ENCODE data around the gene PAXIP1.

The PAXIP1 gene

GRCh38 chr7:154907651-154908620 is 95.0 kb downstream of the PAXIP1 start:
- no peak overlapping the region for H3K4me3 ChIP-seq (IDR thresholded peaks at IDR 0.05; ENCODE audit: insufficient read depth, low read depth, low read length)
- H3K27me3 ChIP-seq (ENCODE audit: insufficient read depth, low read depth) = peaks cover 2% of the 10 kb centered on the region; the same call in 1 of the 2 replicates

GRCh38 chr7:154906736-154907355 is 96.1 kb downstream of the PAXIP1 start:
- Histone ChIP-seq H4K20me1 (ENCODE audit: insufficient read depth) (no peaks in the 10 kb centered on the region), H3K4me3 (IDR thresholded peaks at IDR 0.05; ENCODE audit: insufficient read depth, low read depth, low read length) (no peak overlapping the region), H3K4me2 (no peak overlapping the region), H3K27me3 (ENCODE audit: insufficient read depth, low read depth) (peaks cover 2% of the 10 kb centered on the region; the same call in 1 of the 2 replicates), H2AFZ (ENCODE audit: low read depth) (no peak overlapping the region), H3K4me1 (ENCODE audit: low read depth, poor library complexity, severe bottlenecking) (no peaks in the 10 kb centered on the region), H3K79me2 (ENCODE audit: insufficient read depth, low read depth) (no peaks in the 10 kb centered on the region), H3K36me3 (ENCODE audit: insufficient read depth) (no peaks in the 10 kb centered on the region), H3K27ac (no peak overlapping the region), H3K9ac (no peak overlapping the region)
- TF ChIP-seq CTCF (conservative IDR thresholded peaks at IDR 0.05; ENCODE audit: low read depth, low read length) = no peak

More at GRCh38 chr7:154907651-154908620, 95.0 kb downstream of the PAXIP1 start:
- Histone ChIP-seq H3K79me2 (ENCODE audit: insufficient read depth, low read depth) (no peaks in the 10 kb centered on the region), H3K9ac (no peak overlapping the region), H3K4me2 (no peak overlapping the region), H3K36me3 (ENCODE audit: insufficient read depth) (no peaks in the 10 kb centered on the region), H3K4me1 (ENCODE audit: low read depth, poor library complexity, severe bottlenecking) (no peaks in the 10 kb centered on the region), H2AFZ (ENCODE audit: low read depth) (no peak overlapping the region), H4K20me1 (ENCODE audit: insufficient read depth) (no peaks in the 10 kb centered on the region), H3K27ac (no peak overlapping the region)
- no peak for TF ChIP-seq CTCF (conservative IDR thresholded peaks at IDR 0.05; ENCODE audit: low read depth, low read length)

GRCh38 chr7:154906201-154906600 is 96.7 kb downstream of the PAXIP1 start:
- Histone ChIP-seq H3K4me1 (ENCODE audit: low read depth, poor library complexity, severe bottlenecking) (no peaks in the 10 kb centered on the region), H3K36me3 (ENCODE audit: insufficient read depth) (no peaks in the 10 kb centered on the region), H2AFZ (ENCODE audit: low read depth) (no peak overlapping the region), H4K20me1 (ENCODE audit: insufficient read depth) (no peaks in the 10 kb centered on the region), H3K4me2 (no peak overlapping the region), H3K27me3 (ENCODE audit: insufficient read depth, low read depth) (peaks cover 2% of the 10 kb centered on the region; the same call in 1 of the 2 replicates), H3K4me3 (IDR thresholded peaks at IDR 0.05; ENCODE audit: insufficient read depth, low read depth, low read length) (no peak overlapping the region), H3K79me2 (ENCODE audit: insufficient read depth, low read depth) (no peaks in the 10 kb centered on the region), H3K27ac (no peak overlapping the region), H3K9ac (no peak overlapping the region)
- no peak for TF ChIP-seq CTCF (conservative IDR thresholded peaks at IDR 0.05; ENCODE audit: low read depth, low read length)

GRCh38 chr7:154905615-154906014 is 97.3 kb downstream of the PAXIP1 start:
- no peak for TF ChIP-seq CTCF (conservative IDR thresholded peaks at IDR 0.05; ENCODE audit: low read depth, low read length)
- Histone ChIP-seq H2AFZ (ENCODE audit: low read depth) (no peak overlapping the region), H3K79me2 (ENCODE audit: insufficient read depth, low read depth) (no peaks in the 10 kb centered on the region), H3K9ac (no peak overlapping the region), H3K4me1 (ENCODE audit: low read depth, poor library complexity, severe bottlenecking) (no peaks in the 10 kb centered on the region), H3K4me3 (IDR thresholded peaks at IDR 0.05; ENCODE audit: insufficient read depth, low read depth, low read length) (no peak overlapping the region), H3K27me3 (ENCODE audit: insufficient read depth, low read depth) (peaks cover 2% of the 10 kb centered on the region; the same call in 1 of the 2 replicates), H3K4me2 (no peak overlapping the region), H4K20me1 (ENCODE audit: insufficient read depth) (no peaks in the 10 kb centered on the region), H3K27ac (no peak overlapping the region), H3K36me3 (ENCODE audit: insufficient read depth) (no peaks in the 10 kb centered on the region)

All from KMS-11 (cell line).